Right renal pelvis (tissue), 4 donors: ENCODE results near the gene SOAT1. TPM values are rescaled to one million over a fixed set of nuclear protein-coding genes. Genes with fewer than 3 reads are reported as not detected.

Experiments used
- DNase-seq, 4 donors: peaks; one replicate each; pipeline ENCODE4 v3.0.0-alpha.2; 2013; ENCODE audit warnings: low read depth in 4 of 4, low spot score in 3 of 4, missing footprints in 1 of 4
- polyA plus RNA-seq, 4 donors: library from polyadenylated mRNA; unstranded; fragments of 120-200 nt; gene quantifications; one replicate each; pipeline ENCODE4 v1.2.1, GENCODE V29; 2013; ENCODE audit not compliant: insufficient read length in 4 of 4

Gene SOAT1
- polyA plus RNA-seq, 4 donors, result 30.4 to 39.0 (median 36.2) TPM

GRCh38 chr1:179303200-179303785 lies 9.7 kb downstream of the SOAT1 start:
- DNase-seq, result no peak

- no peak for DNase-seq
Observed at GRCh38 chr1:179305450-179305849, 11.9 kb downstream of the SOAT1 start.

DNA sequence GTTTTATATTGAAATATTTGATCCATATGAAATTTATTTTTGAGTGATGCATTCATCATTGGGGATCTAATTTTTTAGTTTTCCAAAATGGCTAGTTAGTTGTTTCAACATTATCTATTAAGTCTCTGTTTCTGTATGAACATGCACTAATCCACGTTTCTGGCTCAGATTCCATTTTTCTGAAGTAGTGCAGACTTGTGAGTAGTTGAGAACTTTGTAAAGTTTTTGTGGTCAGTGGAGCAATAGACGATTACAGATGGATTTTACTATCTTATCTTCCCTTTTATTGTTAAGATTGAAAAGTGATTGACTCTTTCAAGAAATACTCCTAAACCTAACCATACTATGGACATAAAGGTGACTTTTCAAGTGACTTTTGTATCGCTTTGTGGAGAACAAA lies 16.7 kb downstream of the SOAT1 start:
- DNase-seq, result no peak

DNA sequence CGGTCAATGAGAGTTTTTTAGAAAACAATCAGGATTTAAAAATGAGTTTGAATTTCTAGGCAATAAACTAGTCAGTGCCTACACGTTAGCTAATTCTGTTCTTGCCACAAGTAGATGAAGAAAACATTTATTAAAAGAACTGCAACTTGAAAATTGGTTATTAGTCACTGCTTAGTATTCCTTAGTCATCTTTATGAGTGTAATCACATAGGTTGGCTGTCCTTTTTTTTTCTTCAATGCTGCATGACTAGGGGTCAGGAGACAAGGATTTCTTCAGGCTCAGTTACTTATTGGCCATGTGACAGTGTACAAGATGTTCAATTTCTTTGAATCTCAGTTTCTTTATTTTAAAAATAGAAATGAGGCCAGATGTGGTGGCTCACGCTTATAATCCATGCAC lies 17.1 kb downstream of the SOAT1 start:
- DNase-seq, result no peak

- DNase-seq, result no peak
Observed at GRCh38 chr1:179311149-179311700, 17.6 kb downstream of the SOAT1 start.

- no peak for DNase-seq
Observed at GRCh38 chr1:179313004-179313403, 19.4 kb downstream of the SOAT1 start.

GRCh38 chr1:179314928-179315327 lies 21.3 kb downstream of the SOAT1 start:
- DNase-seq, result no peak

- DNase-seq, result no peak
Observed at GRCh38 chr1:179318491-179318890, 24.9 kb downstream of the SOAT1 start.

- no peak for DNase-seq
Observed at GRCh38 chr1:179321533-179322216, 28.1 kb downstream of the SOAT1 start.

DNA sequence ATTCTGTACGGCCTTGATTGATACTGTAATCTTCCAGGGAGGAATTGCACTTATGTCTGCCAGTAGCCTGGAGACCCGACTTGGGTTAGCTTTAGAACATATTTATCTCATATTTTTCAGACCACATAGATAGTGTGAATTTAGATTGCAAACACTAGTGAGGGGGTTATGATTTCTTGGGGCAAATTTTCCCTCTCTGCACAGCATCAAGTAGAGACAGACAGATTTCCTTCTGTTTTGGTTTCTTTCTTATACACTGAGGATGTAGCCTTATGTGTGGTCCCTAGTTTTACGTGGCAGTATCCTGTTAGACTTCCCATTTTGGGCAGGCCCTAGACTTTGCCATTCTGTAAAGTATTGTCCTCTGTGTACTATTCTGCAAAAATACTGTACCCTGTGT lies 29.0 kb downstream of the SOAT1 start:
- no peak for DNase-seq

DNA sequence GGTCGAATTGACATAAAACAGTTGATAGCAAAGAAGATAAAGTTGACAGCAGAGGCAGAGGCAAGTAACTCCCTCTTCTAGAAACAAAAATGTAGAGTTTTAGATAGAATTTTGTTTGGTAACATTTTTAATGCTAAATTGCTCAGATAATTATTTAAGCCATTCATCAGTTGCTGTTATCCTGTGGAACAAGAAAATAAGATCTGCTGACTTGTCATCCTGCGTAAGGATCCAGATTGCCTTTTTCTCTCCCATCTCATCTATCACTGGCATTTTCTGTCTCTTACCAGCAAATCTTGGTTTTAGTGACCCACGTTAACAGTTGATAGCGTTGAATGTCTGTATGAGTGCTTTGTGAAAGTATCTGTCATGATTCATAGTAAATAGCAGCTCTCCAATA lies 29.8 kb downstream of the SOAT1 start:
- DNase-seq, result no peak

DNA sequence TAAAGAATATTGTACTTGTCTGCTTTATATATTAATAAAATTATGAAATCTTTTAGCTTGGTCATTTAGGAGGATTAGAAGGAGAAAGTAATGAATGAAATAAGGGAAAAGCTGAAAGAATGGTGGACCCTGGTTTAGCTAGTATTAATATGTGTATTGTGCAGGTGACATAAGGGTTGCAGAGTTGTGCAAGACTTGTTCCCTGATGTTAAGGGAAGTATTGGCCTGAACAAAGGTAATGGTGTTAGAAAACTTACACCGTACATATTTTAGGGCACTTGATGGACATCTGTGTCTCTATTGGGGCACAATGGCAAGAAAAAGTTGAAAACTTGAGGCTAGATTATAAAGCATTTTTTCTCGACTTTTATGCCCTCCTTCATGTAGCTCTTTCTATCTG lies 32.2 kb downstream of the SOAT1 start:
- DNase-seq, result no peak

DNA sequence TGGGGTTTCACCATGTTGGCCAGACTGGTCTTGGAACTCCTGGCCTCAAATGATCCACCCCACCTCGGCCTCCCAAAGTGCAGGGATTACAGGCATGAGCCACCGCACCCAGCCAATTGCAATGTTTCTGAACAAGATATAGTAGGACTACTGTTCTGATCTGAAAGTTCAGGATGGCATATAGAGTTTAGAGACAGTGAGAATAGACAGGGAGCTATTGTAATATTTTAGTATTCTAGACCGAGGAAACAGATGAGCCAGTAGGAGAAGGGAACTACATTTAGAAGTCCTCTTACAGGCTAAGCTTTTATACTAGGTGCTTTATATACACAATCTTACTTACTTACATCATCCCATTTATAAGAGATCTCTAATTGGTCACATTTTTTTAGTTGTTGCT lies 33.1 kb downstream of the SOAT1 start:
- no peak for DNase-seq

DNA sequence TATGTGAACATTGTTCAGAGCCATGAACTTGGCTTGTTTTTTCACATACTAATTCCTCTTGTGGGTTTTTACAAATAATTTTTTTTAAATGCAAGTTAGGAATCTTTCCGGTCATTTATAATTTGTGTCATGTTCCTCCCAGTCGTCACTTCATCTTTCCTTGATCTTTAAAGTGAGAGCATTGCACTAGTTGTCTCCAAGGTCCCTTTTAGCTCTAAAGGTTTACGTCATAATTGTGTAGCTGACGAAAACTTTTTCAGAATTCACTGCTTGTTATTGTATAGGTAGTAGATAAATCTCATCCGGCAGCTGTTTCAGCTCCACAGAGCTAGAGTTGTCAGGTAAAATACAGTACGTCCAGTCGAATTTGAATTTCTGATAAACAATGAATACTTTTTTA lies 33.6 kb downstream of the SOAT1 start:
- no peak for DNase-seq

DNA sequence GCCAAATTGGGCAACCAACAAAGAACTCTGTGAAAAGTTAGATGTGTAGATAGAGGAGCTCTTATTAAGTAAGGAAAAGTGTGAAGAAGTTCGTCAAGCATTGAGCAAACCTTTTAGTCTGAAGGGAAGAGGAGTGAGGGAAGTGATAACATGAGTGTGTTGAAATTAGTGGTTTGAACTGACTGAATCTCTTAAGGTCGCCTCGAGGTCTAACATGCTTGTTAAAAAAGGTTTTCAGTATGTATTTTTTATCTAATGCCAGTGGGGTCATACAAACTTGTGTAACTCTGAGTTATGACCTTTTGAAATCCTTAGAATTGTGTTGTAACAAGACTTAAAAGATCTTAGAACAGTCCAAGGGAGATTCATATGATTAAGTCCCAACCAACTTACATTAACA lies 34.1 kb downstream of the SOAT1 start:
- DNase-seq, result no peak

- DNase-seq, result no peak
Observed at GRCh38 chr1:179329862-179330261, 36.3 kb downstream of the SOAT1 start.

GRCh38 chr1:179334440-179334839 lies 40.8 kb downstream of the SOAT1 start:
- DNase-seq, result no peak

DNA sequence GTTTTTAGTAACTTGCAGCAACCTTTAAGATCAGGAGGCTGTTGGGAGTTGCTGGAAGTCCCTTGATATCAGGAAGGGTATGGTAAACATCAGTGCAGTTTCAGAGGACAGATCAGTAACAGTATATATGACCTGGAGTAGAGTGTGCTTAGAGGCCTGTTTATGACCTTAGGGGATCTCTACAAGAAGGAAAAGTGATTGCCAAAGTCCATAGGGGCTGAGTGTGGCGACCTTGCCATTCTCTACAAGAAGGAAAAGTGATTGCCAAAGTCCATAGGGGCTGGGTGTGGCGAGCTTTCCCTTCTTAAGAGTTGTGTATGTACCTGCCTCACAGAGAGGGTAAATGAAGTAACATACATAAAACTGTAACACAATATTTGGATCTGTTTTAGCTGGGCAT lies 43.7 kb downstream of the SOAT1 start:
- no peak for DNase-seq

- DNase-seq, result no peak
Observed at GRCh38 chr1:179337942-179338560, 44.5 kb downstream of the SOAT1 start.

DNA sequence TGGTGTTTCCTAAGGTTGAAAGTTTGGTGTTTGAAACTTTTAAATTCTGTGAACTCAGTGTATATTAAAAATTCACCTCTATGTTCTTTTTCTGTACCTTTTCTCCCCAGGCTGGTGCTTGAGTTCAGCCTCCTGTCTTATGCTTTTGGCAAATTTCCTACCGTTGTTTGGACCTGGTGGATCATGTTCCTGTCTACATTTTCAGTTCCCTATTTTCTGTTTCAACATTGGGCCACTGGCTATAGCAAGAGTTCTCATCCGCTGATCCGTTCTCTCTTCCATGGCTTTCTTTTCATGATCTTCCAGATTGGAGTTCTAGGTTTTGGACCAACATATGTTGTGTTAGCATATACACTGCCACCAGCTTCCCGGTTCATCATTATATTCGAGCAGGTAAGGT lies 47.3 kb downstream of the SOAT1 start:
- DNase-seq, result no peak

GRCh38 chr1:179341943-179342547 lies 48.4 kb downstream of the SOAT1 start:
- no peak for DNase-seq
